HG03571 (cell line): Measurements from ENCODE around the gene VANGL2.

Source experiments
- ATAC-seq: cut with Tn5 transposase; IDR thresholded peaks from one replicate; pipeline ENCODE4 v1.9.1; 2021; ENCODE audit not compliant: unreplicated experiment

The VANGL2 gene

DNA sequence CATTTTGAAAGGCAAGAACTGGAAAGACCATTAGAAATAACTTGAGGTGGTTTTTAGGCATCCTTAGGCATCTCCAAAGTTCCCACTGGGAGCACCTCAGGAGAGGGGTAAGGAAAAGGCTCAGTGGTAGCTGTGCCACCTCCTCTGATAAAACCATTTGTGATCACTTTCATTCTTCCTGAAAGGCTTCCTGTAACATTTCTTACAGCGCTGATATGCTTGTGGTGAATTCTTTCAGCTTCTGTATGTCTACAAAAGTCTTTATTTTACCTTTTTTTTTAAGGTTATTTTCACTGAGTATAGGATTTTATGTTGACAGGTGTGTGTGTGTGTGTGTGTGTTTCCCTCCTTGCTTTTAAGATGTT lies 54.8 kb downstream of the VANGL2 start:
- ATAC-seq = no peak

DNA sequence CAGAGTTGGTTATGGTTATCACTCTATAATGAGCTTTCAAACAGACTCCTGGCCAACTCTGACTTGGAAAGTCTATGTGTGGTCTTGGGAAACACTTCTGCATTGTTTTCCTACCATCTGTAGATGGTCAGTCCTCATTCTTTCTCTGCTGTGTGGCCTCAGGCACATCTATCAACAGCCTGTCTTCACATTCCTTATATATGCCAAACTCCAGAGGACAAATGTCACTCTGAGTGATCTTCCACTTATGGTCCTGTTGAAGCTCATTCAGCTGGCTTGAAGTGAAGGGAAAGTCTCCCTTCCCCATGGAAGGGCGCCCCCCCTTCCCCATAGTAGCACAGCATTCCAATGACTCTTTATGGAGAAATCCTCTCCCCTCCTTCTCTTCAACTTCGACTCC lies 58.7 kb downstream of the VANGL2 start:
- ATAC-seq = no peak

DNA sequence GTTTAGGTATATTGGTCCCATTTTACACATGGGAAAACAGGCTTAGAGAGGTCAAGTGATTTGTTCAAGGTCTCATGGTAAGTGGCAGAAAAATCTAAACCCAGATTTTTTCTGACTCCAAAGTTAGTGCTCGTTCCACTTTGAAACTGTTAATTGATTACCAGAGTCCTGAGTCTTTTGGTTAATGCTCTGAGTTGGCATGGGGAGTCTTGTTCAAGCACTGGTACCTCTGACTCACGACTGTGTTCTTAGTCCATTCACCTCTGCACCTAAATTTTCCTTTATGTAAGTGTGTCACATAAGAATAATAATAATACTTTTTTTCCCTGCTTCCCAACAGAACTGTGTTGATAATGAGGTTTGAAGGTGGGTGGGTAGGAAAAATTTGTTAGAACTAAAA lies 59.3 kb downstream of the VANGL2 start:
- ATAC-seq = no peak

DNA sequence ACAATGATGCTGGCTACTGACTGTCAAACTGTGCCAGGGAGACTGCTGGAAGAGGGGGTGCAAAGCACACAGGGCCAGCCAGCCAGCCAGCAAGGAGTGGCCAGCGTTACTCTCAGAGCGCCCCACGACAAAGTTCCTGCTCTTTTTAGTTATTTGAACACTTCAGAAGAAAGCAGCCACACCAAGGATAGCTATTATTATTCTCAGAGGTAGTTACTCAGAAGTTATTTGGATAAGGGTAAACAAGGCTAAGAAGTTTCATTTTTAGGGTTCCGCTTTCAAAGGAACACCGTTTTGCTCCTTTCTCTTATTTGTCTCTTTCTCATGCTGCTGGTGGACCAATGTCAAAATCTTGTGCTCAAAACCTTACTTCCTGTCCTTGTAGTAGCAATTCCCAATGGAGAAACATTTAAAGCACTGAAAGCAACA lies 59.9 kb downstream of the VANGL2 start:
- ATAC-seq = no peak

DNA sequence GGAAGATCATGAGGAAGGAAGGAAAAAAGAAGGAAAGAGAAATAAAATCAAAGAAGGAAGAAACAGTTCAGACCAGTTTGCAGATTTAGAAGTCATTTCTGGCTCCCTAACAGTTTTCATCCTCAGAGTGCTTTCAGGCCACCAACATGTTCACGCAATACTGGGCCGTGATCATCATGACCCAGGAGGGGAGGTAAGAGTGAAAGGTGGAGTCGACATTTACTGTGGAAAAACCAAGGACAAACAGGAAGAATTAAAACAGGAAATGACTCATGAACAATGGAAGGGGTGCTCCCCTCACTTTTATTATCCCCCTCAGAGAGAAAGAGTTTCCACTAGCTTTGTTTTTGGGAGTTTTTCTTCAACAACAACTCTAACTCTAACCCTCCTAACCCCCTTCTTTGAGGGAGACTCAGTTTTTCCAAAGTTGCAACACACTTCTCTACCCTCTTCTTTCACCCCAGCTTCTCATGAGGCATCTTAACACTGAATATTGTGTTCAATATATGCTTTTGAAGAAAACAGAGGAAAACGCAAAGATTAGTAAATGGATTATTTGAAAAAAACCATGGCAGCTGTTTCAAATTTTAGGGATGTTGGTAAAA lies 60.4 kb downstream of the VANGL2 start:
- ATAC-seq = no peak

DNA sequence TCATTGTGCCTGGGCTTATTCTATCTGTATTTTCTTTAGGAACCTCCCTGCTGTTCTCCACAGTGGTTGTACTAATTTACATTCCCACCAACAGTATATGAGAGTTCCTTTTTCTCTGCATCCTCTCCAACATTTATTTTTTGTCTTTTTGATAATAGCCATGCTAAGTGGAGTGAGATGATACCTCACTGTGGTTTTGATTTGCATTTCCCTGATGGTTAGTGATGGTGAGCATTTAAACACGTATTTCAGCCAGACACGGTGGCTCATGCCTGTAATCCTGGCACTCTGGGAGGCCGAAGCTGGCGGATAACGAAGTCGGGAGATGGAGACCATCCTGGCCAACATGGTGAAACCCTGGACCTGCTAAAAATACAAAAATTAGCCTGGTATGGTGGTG lies 64.8 kb downstream of the VANGL2 start:
- no peak for ATAC-seq

DNA sequence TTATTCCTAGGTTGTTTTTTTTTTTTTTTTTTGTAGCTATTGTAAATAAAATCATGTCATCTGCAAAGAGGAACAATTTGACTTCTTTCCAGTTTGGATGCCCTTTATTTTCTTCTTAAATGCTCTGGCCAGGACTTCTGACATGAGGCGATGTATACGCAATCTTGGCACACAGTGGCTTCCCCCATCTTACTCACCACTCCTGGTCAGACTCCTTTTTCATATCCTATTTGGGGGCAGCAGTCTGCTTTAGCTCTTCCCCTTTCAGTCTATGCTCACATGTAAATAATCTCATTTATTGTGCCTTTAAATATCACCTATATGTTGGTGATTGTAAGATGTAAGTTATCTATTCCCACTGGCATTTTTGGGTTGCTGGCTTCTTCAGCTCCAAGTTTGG lies 66.6 kb downstream of the VANGL2 start:
- no peak for ATAC-seq

DNA sequence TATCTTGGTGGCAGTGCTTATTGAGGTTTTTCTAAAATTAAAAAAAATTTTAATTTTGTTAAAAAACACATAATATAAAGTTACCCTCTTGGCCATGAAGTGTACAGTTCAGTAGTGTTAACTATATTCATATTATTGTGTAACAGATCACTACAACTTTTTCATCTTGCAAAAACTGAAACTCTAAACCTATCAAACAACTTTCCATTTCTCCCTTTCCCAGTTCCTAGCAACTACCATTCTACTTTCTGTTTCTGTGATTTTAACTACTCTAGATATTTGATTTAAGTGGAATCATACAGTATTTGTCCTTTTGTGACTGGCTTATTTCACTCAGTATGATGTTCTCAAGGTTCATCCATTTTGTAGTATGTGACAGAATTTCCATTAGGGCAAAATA lies 67.2 kb downstream of the VANGL2 start:
- no peak for ATAC-seq

DNA sequence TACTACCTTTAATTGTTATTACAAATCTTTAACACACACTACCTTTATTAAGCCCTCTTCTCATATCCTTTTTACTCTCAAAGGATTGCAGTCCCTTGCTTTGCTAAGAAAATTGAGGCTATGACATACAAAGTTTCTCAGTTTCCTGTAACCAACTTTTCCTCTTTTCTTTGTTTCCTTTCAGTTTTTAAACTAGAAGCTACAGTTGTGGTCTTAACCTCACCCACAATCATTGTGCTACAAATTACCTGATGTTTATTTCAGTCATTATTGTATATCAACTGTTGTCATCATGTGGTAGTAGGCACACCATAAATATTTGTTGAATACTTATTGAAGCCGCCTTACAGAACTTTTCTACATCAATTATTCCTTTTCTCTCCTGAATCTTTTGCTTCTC lies 70.9 kb downstream of the VANGL2 start:
- ATAC-seq = no peak

DNA sequence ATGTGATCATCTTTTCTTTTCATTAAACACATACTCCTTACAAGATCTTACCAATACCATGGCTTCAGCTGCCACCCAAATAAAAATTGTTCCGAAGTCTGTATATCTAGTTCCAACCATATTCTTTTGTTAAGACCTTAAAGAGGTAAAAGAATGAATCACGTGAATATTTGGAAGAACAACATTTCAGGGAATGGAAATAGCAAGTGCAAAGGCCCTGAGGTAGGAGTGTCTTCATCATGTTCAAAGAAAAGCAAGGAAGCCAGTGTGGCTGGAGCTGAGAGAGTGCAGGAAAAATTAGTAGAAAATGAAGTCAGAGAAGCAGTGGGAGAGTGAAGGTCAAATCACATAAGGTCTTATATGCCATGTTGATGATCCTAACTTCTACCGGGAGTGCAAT lies 71.7 kb downstream of the VANGL2 start:
- no peak for ATAC-seq

DNA sequence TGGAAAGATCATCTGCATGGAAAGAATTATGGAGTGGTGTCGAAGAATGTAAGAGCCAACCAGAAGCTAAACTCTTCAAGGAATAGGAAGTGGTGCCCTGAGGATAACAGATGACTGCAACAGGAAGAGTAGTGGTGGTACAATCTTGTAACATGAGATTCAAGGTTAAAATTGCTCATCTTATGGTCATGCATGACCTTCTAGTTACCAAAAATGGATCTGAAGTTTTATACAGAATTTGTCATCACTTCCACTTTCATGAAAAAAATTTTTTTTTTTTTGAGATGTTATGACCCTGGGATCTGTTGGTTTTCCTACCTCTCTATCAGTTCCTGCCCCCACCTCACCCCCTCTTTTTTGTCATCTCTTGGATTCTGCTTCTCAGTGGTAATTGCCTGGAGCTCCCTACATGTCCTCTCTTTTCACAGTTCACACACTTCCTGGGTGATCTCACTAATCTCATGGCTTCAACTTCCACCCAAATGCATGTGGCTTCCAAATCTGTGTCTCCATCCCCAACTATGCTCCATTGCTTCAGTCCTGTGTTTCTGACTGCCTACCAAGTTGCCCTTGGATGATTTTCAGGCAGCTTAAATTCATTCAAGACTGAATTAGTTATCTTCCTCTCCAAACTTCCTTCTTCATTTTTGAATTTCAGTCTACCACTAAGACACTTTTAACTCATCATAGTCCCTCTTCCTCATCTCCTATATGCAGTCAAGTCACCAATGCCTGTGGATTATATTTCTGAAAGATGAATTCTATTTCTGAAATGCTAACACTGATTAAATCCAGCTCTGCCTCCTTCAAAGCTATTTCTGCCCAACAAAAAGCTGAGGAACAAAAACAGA lies 74.3 kb downstream of the VANGL2 start:
- ATAC-seq = no peak
